Measurements from ENCODE around the gene NRG2. TPM values are rescaled to one million over a fixed set of nuclear protein-coding genes. Genes with fewer than 3 reads are reported as not detected.
A peak's percentile ranks its signal among the peaks of the same experiment; 100 is the strongest.

Gene NRG2
- total RNA-seq, 1 experiment from 2014 or later, result not detected

GRCh38 chr5:140076142-140076541 lies 33.0 kb upstream of the NRG2 start:
- POLR2A ChIA-PET (ENCODE audit: low non-redundant PET), result no interaction called here
- DNase-seq (ENCODE audit: low spot score), result no peak
- H3K27me3 ChIP-seq (replicated peaks; ENCODE audit: insufficient read depth, low read depth, low read length, poor library complexity), result peaks cover under 1% of the 10 kb centered on the region
- H3K4me1 ChIP-seq (ENCODE audit: insufficient read depth, low read length, poor library complexity, severe bottlenecking), result no peaks in the 10 kb centered on the region
- intact Hi-C loops (cut with micrococcal nuclease; ENCODE audit: unreplicated experiment), result no loop called here
- no peaks in the 10 kb centered on the region for H3K36me3 ChIP-seq (ENCODE audit: insufficient read depth, low read length, poor library complexity, severe bottlenecking)
- TF ChIP-seq CTCF (conservative IDR thresholded peaks at IDR 0.05; ENCODE audit: low read depth, low read length), result no peak
- no peak for TF ChIP-seq EZH2 (IDR thresholded peaks at IDR 0.05; ENCODE audit: borderline replicate concordance, low read depth, low read length, poor library complexity, severe bottlenecking)
- CTCF ChIA-PET, result interaction anchor here (1.0 kb wide), 1 partner anchor 68 kb away, joined by 6 read pairs; no protein-coding TSS in a partner anchor
- BruUV-seq (replicated peaks), result no TSS peak
- H3K4me3 ChIP-seq (ENCODE audit: low read depth, low read length, poor library complexity, severe bottlenecking), result no peak overlapping the region
- H3K27ac ChIP-seq (ENCODE audit: low read depth, low read length, poor library complexity, severe bottlenecking), result no peak overlapping the region
- no peaks in the 10 kb centered on the region for H3K9me3 ChIP-seq (ENCODE audit: low read depth, low read length, poor library complexity, severe bottlenecking)

- intact Hi-C loops (cut with micrococcal nuclease; ENCODE audit: unreplicated experiment), result no loop called here
- Histone ChIP-seq H3K9me3 (ENCODE audit: low read depth, low read length, poor library complexity, severe bottlenecking) (no peaks in the 10 kb centered on the region), H3K4me1 (ENCODE audit: insufficient read depth, low read length, poor library complexity, severe bottlenecking) (no peaks in the 10 kb centered on the region), H3K27me3 (replicated peaks; ENCODE audit: insufficient read depth, low read depth, low read length, poor library complexity) (peaks cover 7% of the 10 kb centered on the region), H3K27ac (ENCODE audit: low read depth, low read length, poor library complexity, severe bottlenecking) (no peak overlapping the region), H3K36me3 (ENCODE audit: insufficient read depth, low read length, poor library complexity, severe bottlenecking) (no peaks in the 10 kb centered on the region), H3K4me3 (ENCODE audit: low read depth, low read length, poor library complexity, severe bottlenecking) (no peak overlapping the region)
- peak; percentile 10 for DNase-seq (ENCODE audit: low spot score)
- no TSS peak for BruUV-seq (replicated peaks)
- POLR2A ChIA-PET (ENCODE audit: low non-redundant PET), result no interaction called here
- peak; percentile 41 for TF ChIP-seq CTCF (conservative IDR thresholded peaks at IDR 0.05; ENCODE audit: low read depth, low read length)
- no peak for TF ChIP-seq EZH2 (IDR thresholded peaks at IDR 0.05; ENCODE audit: borderline replicate concordance, low read depth, low read length, poor library complexity, severe bottlenecking)
- CTCF ChIA-PET, result interaction anchor here (0.6 to 1.0 kb wide), 4 partner anchors 69 to 870 kb away, joined by 3 to 11 read pairs (median 6); no protein-coding TSS in a partner anchor
Measured at GRCh38 chr5:140075371-140075770, 32.3 kb upstream of the NRG2 start.

- no peak overlapping the region for H3K4me3 ChIP-seq (ENCODE audit: low read depth, low read length, poor library complexity, severe bottlenecking)
- intact Hi-C loops (cut with micrococcal nuclease; ENCODE audit: unreplicated experiment), result loop anchor here (1.0 kb wide), 2 partner anchors 71 to 84 kb away; no protein-coding TSS in a partner anchor
- H3K27ac ChIP-seq (ENCODE audit: low read depth, low read length, poor library complexity, severe bottlenecking), result no peak overlapping the region
- peak; percentile 18 for DNase-seq (ENCODE audit: low spot score)
- ChIA-PET CTCF (interaction anchor here (0.7 to 1.5 kb wide), 4 partner anchors 64 to 647 kb away, joined by 3 to 5 read pairs (median 4); no protein-coding TSS in a partner anchor), POLR2A (ENCODE audit: low non-redundant PET) (no interaction called here)
- H3K27me3 ChIP-seq (replicated peaks; ENCODE audit: insufficient read depth, low read depth, low read length, poor library complexity), result peaks cover 12% of the 10 kb centered on the region
- no TSS peak for BruUV-seq (replicated peaks)
- no peaks in the 10 kb centered on the region for H3K4me1 ChIP-seq (ENCODE audit: insufficient read depth, low read length, poor library complexity, severe bottlenecking)
- TF ChIP-seq EZH2 (IDR thresholded peaks at IDR 0.05; ENCODE audit: borderline replicate concordance, low read depth, low read length, poor library complexity, severe bottlenecking) (no peak), CTCF (conservative IDR thresholded peaks at IDR 0.05; ENCODE audit: low read depth, low read length) (peak; percentile 74)
- no peaks in the 10 kb centered on the region for H3K36me3 ChIP-seq (ENCODE audit: insufficient read depth, low read length, poor library complexity, severe bottlenecking)
- H3K9me3 ChIP-seq (ENCODE audit: low read depth, low read length, poor library complexity, severe bottlenecking), result no peaks in the 10 kb centered on the region
Measured at GRCh38 chr5:140073296-140073695, 30.2 kb upstream of the NRG2 start.
